NCI-H748 (cell line): ENCODE measurements around the gene TRAPPC3L.

Experiments used
- DNase-seq: peaks from one replicate; lab custom pipeline; 2025; ENCODE audit not compliant: unreplicated experiment; lab: John Stamatoyannopoulos, UW

TRAPPC3L gene

DNA sequence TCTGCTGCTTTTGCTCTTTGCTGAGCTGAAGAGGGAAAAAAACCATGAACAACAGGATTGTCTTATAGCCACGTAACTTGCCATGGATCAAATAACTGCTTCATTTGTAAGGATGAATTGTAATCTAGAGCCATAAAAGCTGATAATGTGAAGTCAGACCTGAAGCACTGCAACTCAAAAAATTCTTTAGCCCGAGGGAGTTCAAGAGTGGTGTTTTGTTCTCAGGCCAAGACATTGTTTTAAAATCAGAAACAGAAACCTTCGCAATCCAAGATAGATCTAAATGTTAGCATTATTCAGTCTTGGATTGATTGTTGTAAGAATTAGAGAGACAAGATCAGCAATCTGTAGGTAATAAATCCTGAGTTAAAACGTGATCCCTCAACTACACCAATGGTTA is at the start of gene TRAPPC3L:
TSS of gene TRAPPC3L (minus strand) at position 34 of the 400 bp plus-strand sequence. CDS start 170 bp downstream, outside the sequence.
- DNase-seq, result no peak

DNA sequence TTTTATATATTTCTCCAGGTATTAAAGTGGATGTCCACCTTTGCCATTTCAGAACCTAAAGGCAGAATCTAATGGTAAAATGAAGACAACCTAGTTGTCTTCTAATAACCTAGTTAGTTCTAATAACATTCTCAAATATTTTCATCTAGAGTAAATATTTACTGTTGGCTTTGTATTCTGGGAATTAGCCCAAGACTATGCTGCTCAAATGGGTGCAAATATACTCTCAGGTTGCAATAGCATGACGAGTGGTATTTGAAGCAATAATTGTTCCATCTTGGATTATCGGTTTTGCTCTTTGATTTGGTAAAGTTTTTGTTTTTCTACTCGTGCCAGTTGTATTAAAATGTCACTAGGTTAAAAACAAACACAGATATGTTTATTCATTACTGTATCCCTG is 49.8 kb upstream of the TRAPPC3L start:
- DNase-seq, result no peak

DNA sequence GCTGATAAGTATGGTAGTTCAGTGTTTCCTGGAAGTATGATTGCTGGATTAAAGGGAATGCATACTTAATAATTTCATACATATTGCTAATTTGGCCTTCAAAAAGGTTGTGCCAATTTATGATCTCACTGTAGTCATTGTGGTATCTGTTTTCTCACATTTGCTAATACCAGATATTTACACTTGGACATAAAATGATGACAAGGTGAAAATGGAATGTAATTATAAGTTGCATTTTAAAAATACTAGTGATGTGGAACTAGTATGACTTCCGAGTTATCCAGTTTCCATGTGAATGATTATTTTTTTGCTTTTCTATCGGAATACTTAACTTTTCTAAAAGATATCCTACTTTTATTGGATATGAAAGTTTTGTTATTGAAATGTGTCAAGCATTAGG is 41.3 kb upstream of the TRAPPC3L start:
- DNase-seq, result no peak

DNA sequence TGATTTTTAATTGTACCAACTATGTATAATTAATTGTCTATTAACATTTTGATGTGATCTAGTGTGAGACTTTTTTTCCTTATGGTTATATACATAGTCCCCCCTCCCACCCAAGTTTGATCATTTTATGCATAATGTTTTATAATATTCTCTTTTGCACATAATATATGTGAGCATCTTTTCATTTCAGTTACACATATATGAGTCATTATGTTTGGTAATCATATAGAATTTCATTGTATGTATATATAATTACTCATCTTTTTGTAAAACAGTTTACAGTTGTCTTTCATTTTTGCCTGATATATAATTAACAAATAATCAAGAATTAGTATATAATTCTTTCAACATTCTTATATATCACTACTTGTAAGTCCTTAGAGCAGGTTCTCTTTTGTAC is 40.8 kb upstream of the TRAPPC3L start:
- no peak for DNase-seq

DNA sequence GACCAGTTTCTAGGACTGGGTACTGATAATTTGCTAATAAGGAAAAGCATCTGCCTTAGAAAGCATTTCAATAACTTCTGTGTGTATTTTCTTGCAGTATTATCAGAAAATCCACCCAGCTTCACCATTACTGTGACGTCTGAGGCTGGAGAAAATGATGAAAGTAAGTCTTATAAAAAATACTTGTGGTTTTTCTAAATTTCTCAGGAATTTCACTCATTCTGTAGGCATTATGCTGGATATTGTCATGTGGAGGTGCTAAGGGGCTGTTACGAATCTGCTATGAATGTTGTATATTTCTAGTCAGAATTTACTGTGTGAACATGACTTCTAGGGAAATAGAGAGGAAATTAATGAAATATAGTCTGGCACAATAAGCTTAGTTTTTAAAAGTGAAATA is 34.7 kb upstream of the TRAPPC3L start:
- DNase-seq, result no peak

DNA sequence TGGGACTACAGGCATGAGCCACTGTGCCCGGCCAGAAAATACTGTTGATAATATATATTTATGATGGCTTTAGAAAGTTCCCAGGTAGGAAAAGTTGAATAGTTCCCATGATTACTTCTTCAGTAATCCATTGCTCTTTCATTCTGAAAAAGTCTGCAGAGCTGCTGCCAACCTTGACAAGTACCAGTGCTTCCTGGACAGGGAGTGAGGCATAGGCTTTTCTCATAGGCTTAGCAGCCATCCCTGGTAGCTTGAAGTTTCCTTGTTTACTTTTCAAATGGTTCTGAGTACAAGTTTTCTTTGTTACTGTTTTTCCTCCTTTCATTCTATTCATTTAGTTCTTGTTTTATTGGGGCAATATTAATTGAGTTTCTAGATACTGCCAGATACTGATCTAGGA is 33.7 kb upstream of the TRAPPC3L start:
- no peak for DNase-seq

DNA sequence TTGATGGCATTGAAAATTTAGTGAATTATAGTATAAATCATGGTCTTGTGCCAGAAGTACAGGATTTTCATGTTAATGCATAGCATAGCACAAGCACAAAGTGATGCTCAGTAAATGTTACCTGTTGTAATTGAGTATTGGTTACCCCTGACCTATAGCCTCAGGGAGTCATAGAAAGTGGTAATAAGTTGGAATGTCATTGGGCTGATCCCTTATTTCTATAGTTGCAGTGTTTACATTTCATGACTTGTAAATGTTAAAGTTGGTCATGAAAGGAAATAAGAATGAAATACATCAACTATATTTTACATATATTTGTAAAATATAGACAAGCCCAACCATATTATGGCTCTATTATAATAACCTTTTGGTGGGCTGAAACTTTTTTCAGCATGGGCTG is 32.9 kb upstream of the TRAPPC3L start:
- DNase-seq, result no peak

DNA sequence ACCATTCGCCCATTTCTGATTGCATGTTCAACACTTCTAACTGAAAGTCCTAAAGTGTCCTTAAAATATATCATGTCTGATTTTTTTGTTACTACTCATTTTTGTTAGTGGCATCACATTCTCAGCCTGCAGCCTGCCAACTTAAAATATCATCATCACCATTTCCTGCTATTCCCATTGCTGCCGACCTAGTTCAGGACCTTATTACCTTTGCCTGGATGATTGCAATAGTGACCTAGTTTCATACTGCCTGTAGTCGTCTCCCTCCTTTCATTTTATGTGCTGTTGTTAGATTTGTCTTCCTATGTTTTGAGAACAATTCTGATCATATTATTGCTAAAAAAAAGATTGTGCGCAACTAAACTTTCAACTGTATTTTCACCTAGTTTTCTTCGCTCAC is 32.0 kb upstream of the TRAPPC3L start:
- DNase-seq, result no peak

DNA sequence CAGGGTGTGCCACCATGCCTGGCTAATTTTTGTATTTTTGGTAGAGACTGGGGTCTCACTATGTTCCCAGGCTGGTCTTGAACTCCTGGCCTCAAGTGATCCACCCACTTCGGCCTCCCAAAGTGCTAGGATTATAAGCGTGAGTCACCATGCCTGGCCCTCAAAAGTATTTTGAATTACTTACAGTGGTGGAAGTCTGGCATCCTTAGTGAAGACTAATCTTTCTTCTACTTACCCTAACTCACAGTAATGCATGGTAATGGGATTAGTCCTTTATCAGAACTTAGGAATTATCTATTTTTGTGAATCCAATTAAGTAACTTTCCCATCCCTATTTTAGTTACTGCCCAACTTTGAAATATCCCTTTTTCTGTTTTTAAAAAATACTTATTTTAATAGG is 29.7 kb upstream of the TRAPPC3L start:
- DNase-seq, result no peak

DNA sequence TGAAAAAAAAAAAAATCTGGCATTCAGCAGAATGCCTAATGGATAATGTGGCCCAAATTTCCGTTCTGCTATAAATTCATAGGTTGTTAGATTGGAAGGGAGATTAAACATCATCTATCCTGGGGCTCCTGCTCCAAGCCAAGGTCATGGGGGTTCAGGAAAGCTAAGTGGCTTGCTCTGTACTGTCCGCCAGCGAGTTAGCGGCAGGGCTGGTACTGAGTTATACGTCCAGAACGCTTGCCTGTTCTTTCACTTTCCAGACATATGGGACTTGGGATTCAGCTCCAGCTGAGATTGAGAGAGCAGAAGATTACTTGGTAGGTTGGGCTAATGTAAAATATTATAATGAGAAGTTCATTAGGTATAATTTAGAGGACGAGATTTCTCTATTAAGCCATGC is 26.7 kb upstream of the TRAPPC3L start:
- DNase-seq, result peak; percentile 35

DNA sequence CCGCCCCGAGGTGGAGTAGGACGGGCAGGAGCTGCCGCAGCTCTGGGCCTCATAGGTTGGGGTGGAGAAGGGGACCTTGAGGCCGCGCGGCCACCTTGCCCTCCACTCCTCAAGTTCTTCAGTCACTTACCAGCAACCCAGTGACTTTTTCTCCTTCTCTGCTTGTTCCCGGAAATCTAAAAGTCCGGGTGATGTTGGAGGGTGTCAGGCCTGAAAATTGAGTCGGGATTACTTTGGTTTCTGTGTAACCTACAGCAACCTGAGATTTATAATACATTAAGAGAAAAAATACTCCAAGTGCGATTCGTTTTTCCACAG is 26.2 kb upstream of the TRAPPC3L start:
- DNase-seq, result no peak

DNA sequence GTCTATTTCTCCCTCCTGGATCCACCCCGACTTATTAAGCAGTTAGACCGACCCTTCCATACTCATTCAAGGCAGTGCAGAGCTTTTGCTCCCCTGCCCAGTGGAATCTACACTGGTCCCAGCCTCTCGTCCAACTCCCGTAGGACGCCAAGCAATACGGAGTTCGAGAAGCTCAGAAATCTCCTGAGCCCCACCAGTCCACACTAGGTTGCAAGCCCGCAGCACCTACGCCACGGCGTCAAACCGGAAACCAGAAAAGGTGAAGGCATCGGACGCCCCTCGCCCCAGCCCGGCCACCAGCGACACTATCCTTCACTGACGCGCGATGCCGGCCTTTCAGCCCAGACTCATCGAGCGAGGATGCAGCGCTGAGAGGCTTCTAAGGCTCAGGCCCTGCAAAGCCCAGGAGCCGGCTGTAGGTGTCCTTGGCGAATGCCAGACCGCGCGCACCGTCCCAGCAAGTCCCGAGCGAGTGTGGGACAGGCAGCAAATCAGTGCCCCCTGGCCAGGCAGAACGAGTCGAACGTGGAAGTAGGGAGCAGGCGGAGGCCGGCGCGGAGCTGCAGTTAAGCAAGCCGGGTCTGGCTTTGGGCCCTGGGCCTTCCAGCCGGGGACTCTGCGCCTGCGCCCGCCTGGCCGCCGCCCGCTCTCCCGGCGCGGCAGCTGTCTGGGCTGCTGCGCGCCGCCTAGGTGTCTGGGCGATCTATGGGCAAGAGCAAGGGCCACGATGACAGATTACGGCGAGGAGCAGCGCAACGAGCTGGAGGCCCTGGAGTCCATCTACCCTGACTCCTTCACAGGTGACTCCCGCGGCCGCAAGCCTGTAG is 25.6 kb upstream of the TRAPPC3L start, which contains the start of gene RWDD1:
TSS of gene RWDD1 (plus strand) at position 649 of the 827 bp plus-strand sequence. CDS start at position 728, 79 bp downstream.
- peak; percentile 99 for DNase-seq

DNA sequence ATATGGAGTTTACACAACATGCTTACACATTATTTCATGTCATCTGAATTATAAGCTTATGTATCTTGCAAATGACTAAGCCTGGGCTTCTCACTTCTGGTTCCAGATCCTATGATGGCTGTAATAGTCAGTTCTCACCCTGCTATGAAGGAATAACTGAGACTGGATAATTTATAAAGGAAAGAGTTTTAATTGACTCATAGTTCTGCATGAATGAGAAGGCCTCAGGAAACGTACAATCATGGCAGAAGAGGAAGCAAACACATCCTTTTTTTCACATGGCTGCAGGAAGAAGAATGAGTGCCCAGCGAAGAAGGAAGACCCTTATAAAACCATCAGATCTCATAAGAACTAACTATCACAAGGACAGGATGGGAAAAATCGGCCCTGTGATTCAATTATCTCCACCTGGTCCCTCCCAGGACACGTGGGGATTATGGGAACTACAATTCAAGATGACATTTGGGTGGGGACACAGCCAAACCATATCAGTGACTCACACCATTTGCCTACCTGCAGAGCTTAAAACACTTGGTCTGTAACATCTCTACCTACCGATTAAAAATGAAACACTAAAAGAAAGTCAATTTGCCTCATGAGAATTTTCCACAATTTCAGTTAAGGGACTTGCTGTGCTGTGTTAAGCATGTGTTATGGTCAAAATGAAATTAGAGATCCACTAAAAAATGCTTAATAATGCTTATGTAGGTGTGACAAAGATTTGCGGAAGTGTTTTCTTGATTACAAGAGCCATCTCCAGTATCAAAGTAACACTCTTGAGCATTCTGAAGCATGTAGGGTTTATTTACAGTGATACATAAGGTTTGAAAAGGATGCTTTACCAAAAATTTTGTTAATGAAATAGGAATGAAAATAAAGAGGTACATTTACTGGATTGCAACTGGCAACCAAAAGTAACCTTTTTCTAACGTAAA is 23.6 kb upstream of the TRAPPC3L start:
- DNase-seq, result no peak

DNA sequence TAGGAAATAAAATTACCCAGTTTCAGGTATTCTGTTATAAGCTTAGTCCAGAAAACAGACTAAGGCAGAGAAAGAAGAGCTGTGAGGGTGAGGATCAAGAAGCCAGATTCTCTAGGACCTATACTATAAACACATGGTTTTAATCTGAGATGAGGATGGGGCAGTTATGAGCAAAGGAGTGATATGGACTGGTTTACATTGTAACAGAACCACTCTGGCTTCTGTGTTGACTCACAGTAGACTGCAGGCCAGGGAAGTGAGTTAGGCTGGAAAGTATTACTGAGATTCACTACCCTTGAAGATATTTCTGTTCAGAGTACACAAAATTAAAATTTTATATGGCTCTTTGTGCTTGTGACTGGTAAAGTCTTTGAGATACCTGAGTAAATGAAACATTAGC is 22.6 kb upstream of the TRAPPC3L start:
- no peak for DNase-seq

DNA sequence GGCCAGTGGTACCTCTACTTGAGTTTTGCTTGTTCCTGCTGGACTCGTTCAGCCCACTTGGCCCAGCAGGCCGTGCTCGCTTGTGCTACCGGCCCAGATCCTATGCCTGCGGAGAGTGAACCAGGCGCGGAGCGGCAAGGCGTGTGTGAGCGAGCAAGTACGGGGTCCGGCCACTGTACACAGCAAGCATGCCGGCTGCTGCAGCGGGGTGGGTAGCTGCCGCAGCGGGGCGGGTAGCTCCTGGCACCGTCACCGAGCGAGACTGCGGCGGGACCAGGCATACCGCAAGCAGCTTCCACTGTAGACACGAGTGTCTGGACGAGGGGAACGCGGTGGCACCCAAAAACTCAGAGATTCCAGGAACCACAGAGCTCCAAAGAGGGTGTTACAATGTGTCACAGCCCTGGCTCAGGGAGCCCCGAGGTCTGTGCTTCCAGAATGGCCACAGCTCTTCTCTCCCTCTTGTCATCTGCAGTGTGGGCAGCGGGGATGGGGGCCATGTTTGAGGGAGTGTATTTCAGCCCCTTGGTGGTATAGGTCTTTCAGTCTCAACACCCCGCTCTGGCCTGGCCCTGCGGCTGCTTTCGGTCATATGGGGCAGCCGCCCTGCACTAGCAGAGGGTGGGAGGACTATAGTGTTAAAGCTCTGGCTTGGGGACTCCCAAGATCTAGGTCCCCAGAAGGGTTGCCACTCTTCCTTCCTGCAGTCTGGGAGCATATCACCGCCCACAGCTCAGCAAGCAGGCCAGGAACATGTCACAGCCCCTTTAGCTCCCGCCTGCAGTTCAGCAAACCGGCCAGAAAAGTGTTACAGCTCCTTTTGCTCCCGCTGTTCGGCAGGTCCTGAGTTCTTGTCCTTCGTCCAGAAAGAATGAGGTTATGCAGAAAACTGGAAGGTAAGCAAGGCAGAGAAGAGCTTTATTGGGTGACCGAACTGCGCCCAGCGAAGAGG is 19.7 kb upstream of the TRAPPC3L start:
- DNase-seq, result peak; percentile 46

DNA sequence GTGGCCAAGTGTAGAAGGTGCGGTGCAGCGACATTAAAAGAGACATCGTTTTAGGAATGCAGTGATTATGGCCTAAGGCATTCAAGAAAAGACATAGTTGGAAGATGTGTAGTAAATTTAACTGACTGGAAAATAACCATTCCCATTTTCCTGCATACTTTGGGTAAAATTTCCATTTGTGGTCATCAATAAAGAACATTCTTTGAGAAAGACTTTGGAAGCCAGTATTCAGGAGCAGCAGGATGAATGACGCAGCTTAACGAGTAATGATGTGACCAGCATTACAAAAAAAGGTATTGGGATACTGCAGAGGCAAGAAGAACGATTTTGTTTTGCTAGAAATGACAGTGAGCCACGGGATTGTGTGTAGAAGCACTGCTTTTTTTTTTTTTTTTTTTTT is 18.8 kb upstream of the TRAPPC3L start:
- DNase-seq, result no peak

DNA sequence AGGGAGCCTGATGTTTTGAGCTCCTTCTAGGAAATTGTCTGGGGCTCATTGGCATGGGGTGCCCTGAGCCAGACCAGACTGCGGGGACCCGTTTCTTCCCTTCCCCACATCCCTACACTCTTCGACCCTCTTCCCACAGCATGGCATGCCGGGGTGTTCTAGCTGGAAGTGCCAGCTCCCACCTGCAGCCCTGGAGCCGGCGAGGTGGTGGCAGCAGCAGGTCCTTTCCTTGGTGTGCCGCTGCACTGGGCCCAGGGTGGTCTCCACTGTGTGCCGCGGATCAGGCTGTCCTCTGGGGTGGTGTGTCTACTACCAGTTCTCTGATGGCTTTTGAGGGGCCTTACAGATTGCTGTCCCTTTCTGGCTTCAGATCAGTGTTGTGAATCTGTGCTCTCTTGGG is 18.3 kb upstream of the TRAPPC3L start:
- no peak for DNase-seq

DNA sequence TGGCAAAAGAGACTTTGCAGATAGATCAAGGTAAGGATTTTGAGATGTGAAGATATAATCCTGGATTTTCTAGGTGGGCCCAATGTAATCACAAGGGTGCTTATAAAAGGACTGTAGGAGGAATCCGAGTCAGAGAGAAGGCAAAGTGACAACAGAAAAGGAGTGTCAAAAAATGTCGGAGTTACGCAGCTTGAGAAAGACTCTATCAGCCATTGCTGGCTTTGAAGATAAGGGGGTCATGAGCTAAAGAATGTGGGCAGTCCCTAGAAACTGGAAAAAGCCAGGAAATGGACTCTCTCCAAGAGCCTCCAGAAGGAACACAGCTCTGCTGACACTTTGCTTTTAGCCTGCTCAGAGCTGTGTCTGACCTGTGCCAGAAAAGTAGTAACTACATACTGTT is 17.1 kb upstream of the TRAPPC3L start:
- no peak for DNase-seq

DNA sequence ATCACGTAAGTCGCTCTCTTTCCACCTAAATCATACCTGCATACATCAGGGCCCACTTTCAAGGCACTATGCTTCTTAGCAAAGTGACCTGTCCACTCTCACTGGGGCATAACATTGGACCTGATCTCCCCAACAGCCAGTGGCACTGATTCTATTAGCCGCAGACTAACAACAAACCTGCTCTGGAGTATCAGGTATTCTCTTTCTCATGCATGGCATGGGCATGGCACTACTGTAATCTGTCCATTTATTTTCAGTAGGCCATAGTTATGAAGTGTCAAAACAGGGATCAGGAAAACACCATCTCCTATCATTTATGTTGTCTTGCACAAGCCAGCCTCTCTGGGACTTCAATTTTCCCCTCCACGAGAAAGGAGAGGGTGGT is 16.5 kb upstream of the TRAPPC3L start:
- DNase-seq, result no peak

DNA sequence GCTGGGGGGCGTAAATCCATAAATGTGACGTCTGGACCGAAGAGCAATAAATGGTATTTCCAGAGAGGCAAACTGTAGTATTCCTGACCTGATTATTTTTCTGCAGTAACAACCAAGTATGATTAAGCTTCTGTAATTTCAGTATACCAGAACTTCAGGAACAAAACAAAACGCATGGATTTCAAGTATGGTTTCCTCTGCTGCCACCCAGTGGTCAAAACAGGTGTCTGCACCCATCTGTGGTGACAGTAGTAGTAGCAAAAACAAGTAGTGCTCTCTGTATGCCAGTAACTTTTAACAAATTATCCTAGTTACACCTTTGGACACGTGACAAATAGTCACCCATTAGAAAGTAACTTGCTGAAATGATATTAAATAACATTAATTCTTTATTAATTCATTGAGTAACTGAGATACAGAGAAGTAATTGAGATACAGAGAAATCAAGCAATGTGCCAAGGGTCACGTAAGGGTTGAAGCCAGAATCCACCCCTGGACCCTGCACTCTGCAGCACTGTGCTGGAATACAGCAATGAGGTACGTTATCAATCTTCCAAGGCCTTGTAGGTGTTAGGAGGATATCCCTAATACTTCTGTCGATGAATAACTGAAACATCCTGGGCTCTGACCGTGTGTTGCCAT is 16.0 kb upstream of the TRAPPC3L start:
- peak; percentile 58 for DNase-seq

DNA sequence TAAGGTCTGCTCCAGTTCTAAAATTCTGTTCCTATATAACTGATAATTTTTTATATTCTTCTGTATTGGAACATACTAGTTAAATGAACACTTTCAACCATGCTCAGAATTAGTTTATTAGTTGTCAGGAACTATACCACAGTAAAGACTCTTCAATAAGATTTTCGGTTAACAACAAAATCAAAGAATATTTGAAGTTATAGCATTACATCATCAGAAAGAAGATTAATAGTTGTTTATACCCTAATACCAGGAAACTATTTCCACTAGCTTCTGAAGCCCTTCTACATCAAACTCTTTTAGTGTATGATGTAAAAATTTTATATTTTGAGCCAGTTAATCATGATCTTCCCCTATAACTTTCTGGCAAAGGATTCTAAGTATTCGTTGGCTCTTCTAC is 14.6 kb upstream of the TRAPPC3L start:
- DNase-seq, result no peak
